ENCODE measurements around the gene FGFR3. TPM values are rescaled to one million over a fixed set of nuclear protein-coding genes. Genes with fewer than 3 reads are reported as not detected.

FGFR3 gene
- total RNA-seq, 1 experiment from 2014 or later: 8.2 TPM

DNA sequence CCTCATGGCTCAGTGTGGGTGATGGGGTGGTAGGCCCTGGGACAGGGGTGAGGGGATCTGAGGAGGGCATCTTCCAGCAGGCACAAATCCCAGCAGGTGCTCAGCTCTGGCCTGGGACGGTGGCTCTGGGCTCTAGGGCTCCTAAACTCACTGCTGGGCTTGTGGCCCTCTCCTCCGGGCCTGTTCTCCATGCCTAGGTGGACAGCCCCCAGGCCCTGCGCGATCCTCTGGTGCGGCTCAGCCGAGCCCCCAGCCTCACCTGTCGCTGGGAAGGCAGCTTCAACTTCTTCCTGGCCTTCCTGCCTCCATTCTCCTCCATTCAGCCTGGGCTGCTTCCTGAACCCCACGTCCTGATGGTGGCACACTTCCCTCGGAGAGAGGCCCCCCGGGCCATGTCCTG lies 19.3 kb upstream of the FGFR3 start:
- no peaks in the 10 kb centered on the region for H3K36me3 ChIP-seq (ENCODE audit: control insufficient read depth, insufficient read depth, low read length)
- H3K9me3 ChIP-seq (ENCODE audit: control insufficient read depth, insufficient read depth, low read depth, low read length): no peaks in the 10 kb centered on the region
- TF ChIP-seq REST (IDR thresholded peaks at IDR 0.05; ENCODE audit: insufficient read depth in 1 of 2, low read depth in 2 of 2, low read length in 1 of 2) (no peak), POLR2AphosphoS5 (IDR thresholded peaks at IDR 0.05; ENCODE audit: low read depth, low read length) (no peak), SIN3A (IDR thresholded peaks at IDR 0.05; ENCODE audit: borderline replicate concordance, insufficient read depth, low read depth, low read length) (no peak), TCF7L2 (IDR thresholded peaks at IDR 0.05; ENCODE audit: low read depth, low read length) (no peak)
- TF ChIP-seq, protein P1, sequence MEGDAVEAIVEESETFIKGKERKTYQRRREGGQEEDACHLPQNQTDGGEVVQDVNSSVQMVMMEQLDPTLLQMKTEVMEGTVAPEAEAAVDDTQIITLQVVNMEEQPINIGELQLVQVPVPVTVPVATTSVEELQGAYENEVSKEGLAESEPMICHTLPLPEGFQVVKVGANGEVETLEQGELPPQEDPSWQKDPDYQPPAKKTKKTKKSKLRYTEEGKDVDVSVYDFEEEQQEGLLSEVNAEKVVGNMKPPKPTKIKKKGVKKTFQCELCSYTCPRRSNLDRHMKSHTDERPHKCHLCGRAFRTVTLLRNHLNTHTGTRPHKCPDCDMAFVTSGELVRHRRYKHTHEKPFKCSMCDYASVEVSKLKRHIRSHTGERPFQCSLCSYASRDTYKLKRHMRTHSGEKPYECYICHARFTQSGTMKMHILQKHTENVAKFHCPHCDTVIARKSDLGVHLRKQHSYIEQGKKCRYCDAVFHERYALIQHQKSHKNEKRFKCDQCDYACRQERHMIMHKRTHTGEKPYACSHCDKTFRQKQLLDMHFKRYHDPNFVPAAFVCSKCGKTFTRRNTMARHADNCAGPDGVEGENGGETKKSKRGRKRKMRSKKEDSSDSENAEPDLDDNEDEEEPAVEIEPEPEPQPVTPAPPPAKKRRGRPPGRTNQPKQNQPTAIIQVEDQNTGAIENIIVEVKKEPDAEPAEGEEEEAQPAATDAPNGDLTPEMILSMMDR (IDR thresholded peaks at IDR 0.05): no peak
- no peak overlapping the region for H3K4me3 ChIP-seq (ENCODE audit: low read depth in 2 of 2, low read length in 2 of 2)
- in situ Hi-C loops (cut with HindIII; ENCODE audit: low pct_unique_long_range_greater_than_20kb, low sequenced_read_pairs) (no loop called here), intact Hi-C loops (cut with micrococcal nuclease; ENCODE audit: unreplicated experiment) (no loop called here)
- no peak for ATAC-seq
- BruUV-seq (replicated peaks): no TSS peak
- no peak for DNase-seq (ENCODE audit: low read depth, low spot score)
- no peak overlapping the region for H3K27ac ChIP-seq (ENCODE audit: low read length)
- no peaks in the 10 kb centered on the region for H3K27me3 ChIP-seq (ENCODE audit: control insufficient read depth, insufficient read depth, low read length)
- ChIA-PET CTCF (no interaction called here), POLR2A (no interaction called here)
- no peaks in the 10 kb centered on the region for H3K4me1 ChIP-seq (ENCODE audit: control insufficient read depth, insufficient read depth, low read length)

- Histone ChIP-seq H3K4me3 (ENCODE audit: low read depth in 2 of 2, low read length in 2 of 2) (no peak overlapping the region), H3K36me3 (ENCODE audit: control insufficient read depth, insufficient read depth, low read length) (no peaks in the 10 kb centered on the region), H3K9me3 (ENCODE audit: control insufficient read depth, insufficient read depth, low read depth, low read length) (no peaks in the 10 kb centered on the region), H3K4me1 (ENCODE audit: control insufficient read depth, insufficient read depth, low read length) (peaks cover 3% of the 10 kb centered on the region), H3K27me3 (ENCODE audit: control insufficient read depth, insufficient read depth, low read length) (no peaks in the 10 kb centered on the region), H3K27ac (ENCODE audit: low read length) (no peak overlapping the region)
- no TSS peak for BruUV-seq (replicated peaks)
- DNase-seq (ENCODE audit: low read depth, low spot score) (no peak), ATAC-seq (0 out of 2 replicates have a peak, but pooled peaks have one; percentile 37)
- intact Hi-C loops (cut with micrococcal nuclease; ENCODE audit: unreplicated experiment): no loop called here
- in situ Hi-C loops (cut with HindIII; ENCODE audit: low pct_unique_long_range_greater_than_20kb, low sequenced_read_pairs): no loop called here
- ChIA-PET CTCF (no interaction called here), POLR2A (no interaction called here)
- TF ChIP-seq TCF7L2 (IDR thresholded peaks at IDR 0.05; ENCODE audit: low read depth, low read length) (no peak), SIN3A (IDR thresholded peaks at IDR 0.05; ENCODE audit: borderline replicate concordance, insufficient read depth, low read depth, low read length) (no peak)
- TF ChIP-seq, protein P1 (IDR thresholded peaks at IDR 0.05): no peak
Measured at GRCh38 chr4:1775731-1776500, 17.2 kb upstream of the FGFR3 start.
